SK-N-MC (cell line): ENCODE data around the gene SCAF11.

Experiments
- EZH2 ChIP-seq: fragments of 200-600 bp; sonication (generic); IDR thresholded peaks from one replicate; pipeline ENCODE4 v1.6.1; 2017; ENCODE audit warnings: antibody characterized with exemption
- POLR2AphosphoS5 ChIP-seq: IDR thresholded peaks from 2 replicates; pipeline ENCODE4 v1.6.1; 2012; ENCODE audit warnings: mild to moderate bottlenecking, low read depth, low read length, borderline replicate concordance

- no peak for TF ChIP-seq POLR2AphosphoS5
- no peak for TF ChIP-seq EZH2
Observed at GRCh38 chr12:45938566-45938965, 51.8 kb downstream of the SCAF11 start.
